Measurements from ENCODE around the gene PDGFRA. TPM values are rescaled to one million over a fixed set of nuclear protein-coding genes. Genes with fewer than 3 reads are reported as not detected.

Gene PDGFRA
- total RNA-seq, 2 experiments from 2014 or later = not detected

DNA sequence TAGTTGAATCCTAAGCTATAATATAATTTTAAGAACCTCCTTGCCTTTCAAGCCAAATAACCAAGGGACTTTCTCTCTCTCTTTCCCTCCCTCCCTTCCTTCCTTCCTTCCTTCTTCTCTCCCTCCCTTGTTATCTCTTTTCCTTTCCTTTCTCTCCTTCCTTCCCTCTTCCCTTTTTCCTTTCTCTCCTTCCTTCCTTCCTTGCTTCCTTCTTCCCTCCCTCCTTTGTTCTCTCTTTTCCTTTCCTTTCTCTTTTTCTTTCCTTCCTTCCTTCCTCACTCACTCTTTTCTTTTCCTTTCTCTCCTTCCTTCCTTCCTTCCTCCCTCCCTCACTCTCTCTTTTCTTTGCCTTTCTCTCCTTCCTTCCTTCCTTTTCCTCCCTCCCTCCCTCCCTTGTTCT is 42.4 kb downstream of the PDGFRA start:
- Histone ChIP-seq H3K4me1 (ENCODE audit: insufficient read depth, low read length) (no peaks in the 10 kb centered on the region), H3K36me3 (ENCODE audit: insufficient read depth, low read length) (no peaks in the 10 kb centered on the region), H3K27me3 (ENCODE audit: control insufficient read depth in 1 of 2, insufficient read depth in 2 of 2, low read length in 2 of 2) (no peaks in the 10 kb centered on the region), H3K9me3 (ENCODE audit: control insufficient read depth in 1 of 2, insufficient read depth in 1 of 2, low read length in 2 of 2) (no peaks in the 10 kb centered on the region), H3K27ac (ENCODE audit: low read depth in 1 of 2, low read length in 2 of 2) (no peak overlapping the region), H3K4me3 (ENCODE audit: low read length) (no peak overlapping the region)
- no peaks in the 10 kb centered on the region for H3K4me1 Mint-ChIP-seq (ENCODE audit: low read depth)
- H3K9me3 Mint-ChIP-seq = no peaks in the 10 kb centered on the region
- no peak overlapping the region for H3K27ac Mint-ChIP-seq
- no peak for ATAC-seq (ENCODE audit: poor library complexity)
- intact Hi-C loops (cut with DNase I, micrococcal nuclease) = no loop called here
- no peak for DNase-seq
- CTCF ChIA-PET = no interaction called here
- peaks cover 53% of the 10 kb centered on the region for H3K27me3 Mint-ChIP-seq
- TF ChIP-seq, protein P1, sequence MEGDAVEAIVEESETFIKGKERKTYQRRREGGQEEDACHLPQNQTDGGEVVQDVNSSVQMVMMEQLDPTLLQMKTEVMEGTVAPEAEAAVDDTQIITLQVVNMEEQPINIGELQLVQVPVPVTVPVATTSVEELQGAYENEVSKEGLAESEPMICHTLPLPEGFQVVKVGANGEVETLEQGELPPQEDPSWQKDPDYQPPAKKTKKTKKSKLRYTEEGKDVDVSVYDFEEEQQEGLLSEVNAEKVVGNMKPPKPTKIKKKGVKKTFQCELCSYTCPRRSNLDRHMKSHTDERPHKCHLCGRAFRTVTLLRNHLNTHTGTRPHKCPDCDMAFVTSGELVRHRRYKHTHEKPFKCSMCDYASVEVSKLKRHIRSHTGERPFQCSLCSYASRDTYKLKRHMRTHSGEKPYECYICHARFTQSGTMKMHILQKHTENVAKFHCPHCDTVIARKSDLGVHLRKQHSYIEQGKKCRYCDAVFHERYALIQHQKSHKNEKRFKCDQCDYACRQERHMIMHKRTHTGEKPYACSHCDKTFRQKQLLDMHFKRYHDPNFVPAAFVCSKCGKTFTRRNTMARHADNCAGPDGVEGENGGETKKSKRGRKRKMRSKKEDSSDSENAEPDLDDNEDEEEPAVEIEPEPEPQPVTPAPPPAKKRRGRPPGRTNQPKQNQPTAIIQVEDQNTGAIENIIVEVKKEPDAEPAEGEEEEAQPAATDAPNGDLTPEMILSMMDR (IDR thresholded peaks at IDR 0.05) = no peak
- H3K4me3 Mint-ChIP-seq = no peak overlapping the region
- H3K36me3 Mint-ChIP-seq (ENCODE audit: low read depth) = no peaks in the 10 kb centered on the region
- POLR2A ChIA-PET = no interaction called here

DNA sequence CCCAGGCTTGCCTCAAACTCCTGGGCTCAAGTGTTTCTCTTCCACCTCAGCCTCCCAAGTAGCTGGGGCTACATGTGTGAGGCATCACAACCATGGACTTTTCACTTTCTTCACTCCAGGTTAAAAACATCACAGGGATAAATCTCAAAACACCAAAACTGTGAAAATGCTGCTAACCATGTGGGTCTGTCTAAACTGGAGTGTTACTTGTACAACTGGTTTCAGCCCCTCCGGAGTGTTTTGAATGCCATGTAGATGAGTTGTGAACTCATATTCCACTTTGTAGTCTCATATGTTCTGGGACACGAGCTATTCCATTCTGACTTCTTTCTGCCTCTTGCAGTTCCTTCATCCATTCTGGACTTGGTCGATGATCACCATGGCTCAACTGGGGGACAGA is 43.0 kb downstream of the PDGFRA start:
- Histone ChIP-seq H3K4me1 (ENCODE audit: insufficient read depth, low read length) (no peaks in the 10 kb centered on the region), H3K4me3 (ENCODE audit: low read length) (no peak overlapping the region), H3K27me3 (ENCODE audit: control insufficient read depth in 1 of 2, insufficient read depth in 2 of 2, low read length in 2 of 2) (no peaks in the 10 kb centered on the region), H3K27ac (ENCODE audit: low read depth in 1 of 2, low read length in 2 of 2) (no peak overlapping the region), H3K36me3 (ENCODE audit: insufficient read depth, low read length) (no peaks in the 10 kb centered on the region), H3K9me3 (ENCODE audit: control insufficient read depth in 1 of 2, insufficient read depth in 1 of 2, low read length in 2 of 2) (no peaks in the 10 kb centered on the region)
- Mint-ChIP-seq H3K4me3 (no peak overlapping the region), H3K27ac (no peak overlapping the region), H3K27me3 (peaks cover 57% of the 10 kb centered on the region), H3K36me3 (ENCODE audit: low read depth) (no peaks in the 10 kb centered on the region), H3K9me3 (no peaks in the 10 kb centered on the region), H3K4me1 (ENCODE audit: low read depth) (no peaks in the 10 kb centered on the region)
- intact Hi-C loops (cut with DNase I, micrococcal nuclease) = no loop called here
- TF ChIP-seq, protein P1 (IDR thresholded peaks at IDR 0.05) = no peak
- CTCF ChIA-PET = no interaction called here
- no peak for ATAC-seq (ENCODE audit: poor library complexity)
- POLR2A ChIA-PET = no interaction called here
- no peak for DNase-seq

DNA sequence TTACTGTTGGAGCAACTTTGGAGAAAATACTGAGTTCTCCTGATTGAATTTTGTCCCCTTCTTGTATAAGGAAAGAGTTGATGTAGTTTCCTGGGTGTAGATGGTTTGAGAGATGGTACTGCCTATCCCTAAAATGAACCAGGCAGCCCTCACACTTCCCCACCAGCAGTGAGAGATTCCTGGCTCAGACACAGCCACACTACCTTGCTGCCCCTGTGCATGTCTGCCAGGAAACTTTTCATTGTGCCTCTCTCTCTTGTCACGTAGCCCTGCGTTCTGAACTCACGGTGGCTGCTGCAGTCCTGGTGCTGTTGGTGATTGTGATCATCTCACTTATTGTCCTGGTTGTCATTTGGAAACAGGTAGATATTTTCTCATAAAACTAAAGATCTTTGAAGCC is 45.2 kb downstream of the PDGFRA start:
- intact Hi-C loops (cut with DNase I, micrococcal nuclease) = no loop called here
- Mint-ChIP-seq H3K27ac (no peak overlapping the region), H3K9me3 (no peaks in the 10 kb centered on the region), H3K4me3 (no peak overlapping the region), H3K27me3 (peaks cover 70% of the 10 kb centered on the region), H3K4me1 (ENCODE audit: low read depth) (no peaks in the 10 kb centered on the region), H3K36me3 (ENCODE audit: low read depth) (no peaks in the 10 kb centered on the region)
- no peaks in the 10 kb centered on the region for H3K27me3 ChIP-seq (ENCODE audit: control insufficient read depth in 1 of 2, insufficient read depth in 2 of 2, low read length in 2 of 2)
- no peaks in the 10 kb centered on the region for H3K36me3 ChIP-seq (ENCODE audit: insufficient read depth, low read length)
- no peaks in the 10 kb centered on the region for H3K4me1 ChIP-seq (ENCODE audit: insufficient read depth, low read length)
- DNase-seq = no peak
- no peaks in the 10 kb centered on the region for H3K9me3 ChIP-seq (ENCODE audit: control insufficient read depth in 1 of 2, insufficient read depth in 1 of 2, low read length in 2 of 2)
- ChIA-PET CTCF (no interaction called here), POLR2A (no interaction called here)
- ATAC-seq (ENCODE audit: poor library complexity) = no peak
- H3K27ac ChIP-seq (ENCODE audit: low read depth in 1 of 2, low read length in 2 of 2) = no peak overlapping the region
- TF ChIP-seq, protein P1 (IDR thresholded peaks at IDR 0.05) = no peak
- no peak overlapping the region for H3K4me3 ChIP-seq (ENCODE audit: low read length)

Data from CD4-positive, alpha-beta T cell (primary cell).